Measurements from ENCODE around the gene EPB41L2.
A peak's percentile ranks its signal among the peaks of the same experiment; 100 is the strongest.

Gene EPB41L2

DNA sequence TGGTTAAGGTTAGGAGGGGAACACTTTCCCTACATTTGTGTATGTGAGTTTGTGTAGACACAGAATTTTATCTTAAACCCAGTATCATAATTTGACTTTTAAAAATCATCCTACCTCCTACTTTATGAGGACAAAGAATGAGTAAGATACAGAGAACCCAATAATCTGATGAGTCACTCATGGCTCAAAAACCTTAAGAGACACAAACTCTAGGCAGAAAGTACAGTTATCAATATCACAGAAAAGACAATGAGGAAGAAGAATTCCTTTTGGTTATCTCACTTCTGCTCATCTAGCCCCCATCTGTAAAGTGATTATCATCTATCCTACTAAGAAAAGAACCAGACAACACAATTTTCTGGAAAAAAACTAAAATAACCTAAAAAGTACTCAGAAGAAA is 87.7 kb downstream of the EPB41L2 start:
- no peak for DNase-seq (ENCODE audit: low spot score)

DNA sequence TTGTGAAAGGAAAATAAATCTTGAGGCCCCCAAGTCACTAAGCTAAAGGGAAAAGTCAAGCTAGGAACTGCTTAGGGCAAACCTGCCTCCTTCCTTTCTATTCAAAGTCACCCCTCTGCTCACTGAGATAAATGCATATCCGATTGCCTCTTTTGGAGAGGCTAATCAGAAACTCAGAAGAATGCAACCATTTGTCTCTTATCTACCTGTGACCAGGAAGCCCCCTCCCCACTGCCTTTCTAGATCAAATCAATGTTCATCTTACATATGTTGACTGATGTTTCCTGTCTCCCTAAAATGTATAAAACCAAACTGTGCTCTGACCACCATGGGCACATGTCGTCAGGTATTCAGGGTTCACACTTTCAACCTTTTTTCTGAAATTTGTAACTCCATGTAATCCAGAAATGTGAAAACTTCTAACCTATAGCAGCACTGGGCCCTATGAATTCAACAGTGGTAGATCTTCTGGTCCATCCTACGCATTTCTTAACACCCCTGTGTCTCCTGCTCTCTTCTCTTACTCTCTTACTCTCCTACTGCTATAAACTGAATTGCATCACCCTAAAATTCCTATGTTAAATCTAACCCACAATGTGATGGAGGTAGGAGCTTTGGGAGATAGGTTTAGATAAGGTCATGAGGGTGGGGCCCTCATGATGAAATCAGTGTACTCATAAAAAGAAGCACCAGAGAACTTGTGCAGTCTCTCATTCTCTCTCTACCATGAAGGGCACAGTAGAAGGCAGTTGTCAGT is 89.3 kb downstream of the EPB41L2 start:
- no peak for DNase-seq (ENCODE audit: low spot score)

DNA sequence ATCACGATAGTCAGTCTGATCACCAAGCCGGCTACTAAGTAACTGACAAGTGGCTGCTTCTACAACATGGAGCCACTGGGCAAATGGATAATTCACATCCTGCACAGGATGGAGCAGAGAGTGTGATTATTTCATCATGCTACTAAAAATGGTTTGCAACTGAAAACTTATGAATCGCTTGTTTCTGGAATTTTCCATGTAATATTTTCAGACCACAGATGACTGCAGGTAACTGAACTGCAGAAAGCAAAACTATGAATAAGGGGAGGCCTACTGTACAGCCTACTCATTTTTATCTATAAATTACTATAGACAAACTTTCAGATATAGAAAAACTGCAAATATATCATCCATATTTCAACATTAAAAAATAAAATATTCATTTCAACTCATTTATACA is 91.5 kb downstream of the EPB41L2 start:
- DNase-seq (ENCODE audit: low spot score), result no peak

DNA sequence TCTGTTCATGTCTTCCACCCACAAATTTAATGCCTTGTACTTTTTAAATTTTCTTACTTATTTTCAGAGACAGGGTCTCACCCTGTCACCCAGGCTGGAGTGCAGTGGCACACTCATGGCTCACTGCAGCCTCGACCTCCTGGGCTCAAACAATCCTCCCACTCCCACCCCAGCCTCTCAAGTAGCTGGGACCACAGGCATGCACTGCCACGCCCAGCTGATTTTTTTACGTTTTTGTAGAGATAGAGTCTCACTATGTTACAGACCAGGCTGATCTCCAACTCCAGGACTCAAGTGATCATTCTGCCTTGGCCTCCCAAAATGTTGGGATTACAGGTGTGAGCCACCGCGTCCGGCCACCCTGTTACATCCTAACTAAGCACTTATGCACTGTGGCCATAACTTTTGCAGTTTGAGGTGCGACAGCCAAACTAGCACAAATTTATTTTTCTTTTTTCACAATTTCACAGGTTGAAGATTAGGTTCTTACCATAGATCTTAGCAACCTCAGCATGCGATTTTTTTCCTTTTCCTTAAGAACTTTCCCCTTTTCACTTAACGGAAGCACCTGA is 92.1 kb downstream of the EPB41L2 start:
- no peak for DNase-seq (ENCODE audit: low spot score)

DNA sequence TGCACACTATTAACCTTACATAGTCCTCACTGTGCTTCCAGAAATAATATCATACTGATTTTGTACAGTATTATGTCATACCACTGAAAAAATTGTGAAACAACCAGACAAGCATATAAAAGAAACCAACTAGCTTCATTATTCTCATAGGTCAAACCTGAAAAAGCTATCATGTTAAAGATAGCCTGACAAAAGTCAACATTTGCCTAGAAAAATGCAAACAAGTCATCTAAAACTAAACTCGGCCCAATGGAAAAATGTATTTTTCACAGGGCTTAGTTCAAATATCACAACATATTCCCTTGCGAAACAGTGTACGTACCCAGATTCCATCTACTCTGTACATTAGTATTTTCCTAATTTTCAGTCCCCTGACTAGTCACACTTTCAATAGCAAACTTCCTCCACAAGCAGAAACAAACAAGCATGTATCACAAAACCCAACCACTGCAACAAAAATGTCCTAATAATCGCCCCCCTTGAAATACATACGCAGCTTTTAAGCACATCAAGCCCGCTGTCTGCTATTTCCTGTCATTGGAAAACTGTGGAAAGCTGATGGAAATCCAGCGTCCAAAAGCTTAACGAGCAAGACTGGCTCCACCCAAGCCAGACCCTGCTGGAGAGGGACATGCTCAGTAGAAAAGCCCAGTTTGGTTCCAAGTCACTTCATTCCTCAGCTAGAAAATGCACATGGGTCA is 93.1 kb downstream of the EPB41L2 start:
- DNase-seq (ENCODE audit: low spot score), result no peak

DNA sequence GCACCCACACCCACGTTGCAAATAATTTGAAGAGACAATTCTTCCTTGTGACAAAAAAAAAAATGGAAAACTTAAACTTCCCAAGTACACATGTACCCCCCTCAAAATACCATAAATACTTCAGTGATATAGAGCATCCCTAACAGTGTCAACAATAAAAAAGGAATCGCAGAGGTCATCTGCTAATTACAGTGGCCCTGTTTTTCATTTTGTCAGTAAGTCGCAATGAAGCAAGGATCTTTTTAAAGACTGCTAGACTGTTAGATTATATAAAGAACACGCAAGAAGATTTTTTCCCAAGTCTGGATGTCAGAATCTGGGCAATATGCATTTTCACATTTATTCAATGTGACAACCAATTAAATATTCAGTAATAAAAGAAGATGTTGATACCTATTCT is 93.9 kb downstream of the EPB41L2 start:
- DNase-seq (ENCODE audit: low spot score), result no peak

DNA sequence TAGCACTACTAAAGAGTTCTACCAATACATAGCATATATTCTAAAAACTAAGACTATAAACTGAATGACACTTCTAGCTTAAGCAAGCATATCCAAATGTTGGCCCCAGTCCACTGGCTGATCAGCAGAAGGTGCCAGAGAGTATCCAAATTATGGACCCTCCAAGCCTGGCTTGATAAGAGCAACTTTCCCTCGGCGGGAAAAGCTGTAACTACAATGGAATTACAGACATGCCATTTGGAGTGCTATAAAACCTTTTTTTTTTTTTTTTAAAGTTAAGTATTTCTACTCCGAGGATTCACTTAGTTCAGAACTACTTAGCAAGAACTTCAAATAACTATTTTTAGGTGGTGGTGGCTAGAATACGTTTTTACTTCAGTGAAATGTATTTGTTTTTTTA is 94.6 kb downstream of the EPB41L2 start:
- DNase-seq (ENCODE audit: low spot score), result no peak

DNA sequence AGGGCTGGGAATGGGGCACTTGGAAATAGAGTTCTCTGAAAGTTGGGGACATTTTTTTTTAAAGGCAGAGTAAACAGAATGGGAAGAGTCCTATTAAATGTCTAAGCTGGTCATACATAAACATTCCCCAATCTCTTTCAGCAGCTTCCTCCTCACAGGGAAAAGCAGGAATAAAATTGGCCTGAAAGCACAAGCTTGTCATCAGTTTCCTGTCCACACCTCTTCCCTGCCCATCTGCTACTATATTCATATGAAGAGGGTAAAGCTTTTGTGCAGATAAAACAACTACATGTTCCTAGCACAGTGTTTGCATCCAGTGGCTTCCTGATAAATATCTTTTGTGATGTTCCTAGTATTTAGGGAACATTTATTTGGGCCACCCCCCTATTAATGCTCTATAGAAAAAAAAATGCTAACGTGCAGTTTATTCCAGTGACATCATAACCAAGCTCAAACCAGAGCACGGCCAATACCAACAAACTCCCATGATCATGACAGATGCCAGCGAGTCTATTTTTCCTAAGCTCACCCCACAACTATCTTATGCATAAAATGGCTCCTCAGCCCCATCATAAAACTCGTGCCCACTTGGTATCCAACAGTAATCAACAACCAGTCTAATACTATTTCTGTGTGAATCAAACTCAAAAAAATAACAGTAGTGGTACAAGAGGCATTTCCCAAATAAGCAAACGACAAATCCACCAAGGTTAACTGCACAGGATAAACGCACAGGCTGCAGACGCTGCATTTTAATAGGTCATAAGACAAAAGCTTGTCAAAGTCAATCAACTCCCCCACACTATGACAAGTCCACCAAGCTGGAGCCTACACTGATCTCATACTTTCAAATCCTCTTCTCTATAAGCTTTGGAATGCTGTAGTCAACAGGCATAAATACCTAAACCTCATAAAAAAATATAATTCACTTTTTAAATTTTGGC is 95.3 kb downstream of the EPB41L2 start:
- no peak for DNase-seq (ENCODE audit: low spot score)

DNA sequence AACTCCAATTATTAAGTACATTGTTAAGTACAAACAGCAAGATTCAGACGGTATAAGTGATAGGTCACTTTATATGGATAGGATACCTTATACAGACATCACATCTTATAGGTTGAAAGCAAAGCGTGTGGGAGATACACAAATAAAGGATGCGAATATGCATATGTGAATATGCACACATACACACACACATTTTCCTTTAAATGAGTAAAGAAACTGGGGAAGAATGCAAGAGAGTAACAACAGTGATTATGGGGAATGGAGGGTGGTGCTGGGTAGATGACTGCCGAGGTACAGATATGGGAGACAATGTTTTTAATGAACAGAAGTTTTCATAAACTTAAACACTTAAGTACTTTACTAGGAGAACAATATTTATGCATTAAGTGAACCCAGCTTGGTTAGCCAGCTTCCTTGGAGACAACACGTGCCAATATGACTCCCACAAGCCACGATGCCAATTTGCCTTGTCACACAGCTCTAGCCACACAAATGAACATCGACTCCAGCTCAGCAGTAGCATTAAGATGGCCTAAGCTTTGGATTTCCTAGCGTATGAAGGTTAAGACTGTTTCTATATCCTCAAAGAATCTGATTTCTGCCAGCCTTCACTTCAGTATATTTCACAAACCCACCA is 96.6 kb downstream of the EPB41L2 start:
- no peak for DNase-seq (ENCODE audit: low spot score)

DNA sequence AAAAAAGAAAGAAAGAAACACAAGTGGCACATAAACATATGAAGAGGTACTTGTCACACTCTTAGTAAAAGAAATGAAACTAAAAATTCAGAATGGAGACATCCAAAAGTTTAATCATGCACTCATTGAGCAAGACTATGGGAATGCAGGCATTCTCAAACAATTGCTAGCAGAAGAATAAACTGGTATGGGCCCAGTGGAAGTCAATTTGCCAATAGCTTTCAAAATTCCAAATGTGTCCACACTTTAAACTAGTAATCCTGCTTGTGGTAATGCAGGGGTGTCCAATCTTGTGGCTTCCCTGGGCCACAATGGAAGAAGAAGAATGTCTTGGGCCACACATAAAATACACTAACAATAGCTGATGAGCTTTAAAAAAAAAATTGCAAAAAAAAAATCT is 97.4 kb downstream of the EPB41L2 start:
- DNase-seq (ENCODE audit: low spot score), result no peak

DNA sequence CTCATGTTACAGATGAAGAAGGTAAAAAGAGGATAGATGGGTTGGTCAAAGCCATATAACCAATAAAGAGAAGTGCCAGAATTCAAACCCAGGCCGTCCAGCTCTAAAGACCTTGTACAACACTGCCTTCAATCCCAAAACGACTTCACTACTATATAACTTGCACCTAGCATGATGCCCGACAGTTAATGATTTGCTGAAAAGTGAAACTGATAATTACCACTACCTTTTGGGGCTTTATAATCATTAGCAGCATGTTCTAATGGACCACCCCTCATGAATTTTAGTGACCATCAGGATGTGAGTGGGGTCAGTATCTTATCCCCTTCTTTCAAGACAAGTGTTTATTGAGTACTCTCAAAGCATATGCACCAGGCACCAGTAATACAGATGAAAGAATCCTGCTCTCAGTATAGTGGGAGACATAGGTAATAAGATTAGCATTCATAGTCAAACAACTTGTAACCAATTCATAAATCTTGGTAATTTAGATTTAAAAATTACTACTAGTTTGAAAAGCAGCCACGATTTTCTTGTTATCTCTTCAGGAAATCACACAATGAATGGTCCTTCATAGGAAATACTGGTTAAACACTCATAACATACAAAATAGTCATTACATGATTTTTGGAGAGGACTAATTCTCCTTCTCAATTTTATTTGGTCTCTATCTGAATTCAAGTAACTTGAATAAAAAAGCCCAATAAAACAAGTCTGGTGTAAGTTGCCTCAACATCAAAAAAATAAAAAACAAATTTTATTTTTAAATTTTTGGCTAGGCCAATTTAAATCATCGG is 98.0 kb downstream of the EPB41L2 start:
- DNase-seq (ENCODE audit: low spot score), result no peak

DNA sequence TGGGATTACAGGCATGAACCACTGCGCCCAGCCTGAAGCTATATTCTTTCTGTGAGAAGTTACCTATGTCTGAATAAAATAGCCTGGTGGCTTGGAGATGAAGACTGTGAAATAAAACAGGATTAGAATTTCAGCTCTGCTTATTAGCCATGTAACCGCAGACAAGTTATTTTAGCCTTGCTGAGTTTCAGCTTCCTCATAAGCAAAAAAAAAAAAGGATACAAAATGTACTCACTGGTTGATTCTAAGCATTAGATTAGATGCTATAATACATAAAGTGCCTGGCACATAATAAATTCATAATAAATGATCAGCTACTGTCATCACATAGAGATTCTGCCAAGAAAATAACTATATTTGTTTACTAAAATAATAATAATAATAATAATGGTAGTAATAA is 98.8 kb downstream of the EPB41L2 start:
- peak; percentile 10 for DNase-seq (ENCODE audit: low spot score)

DNA sequence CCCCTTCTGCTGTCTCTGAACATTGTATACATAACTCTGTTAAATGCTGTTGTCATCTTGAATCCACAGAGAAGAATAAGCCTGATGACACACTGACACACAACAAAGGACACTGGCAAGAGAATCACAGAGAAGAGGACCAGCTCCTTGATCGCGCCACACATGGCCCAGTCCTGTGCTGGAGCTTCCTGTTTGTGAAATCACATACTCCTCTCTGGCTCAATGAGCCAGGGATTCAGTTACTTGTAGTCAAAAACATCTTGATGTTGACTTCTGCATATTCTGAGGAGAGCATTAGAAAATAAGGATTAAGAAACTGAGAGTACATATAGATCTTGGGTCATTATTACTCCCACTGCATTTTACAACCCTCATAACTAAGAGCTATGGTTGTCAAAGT is 100.1 kb downstream of the EPB41L2 start:
- DNase-seq (ENCODE audit: low spot score), result no peak

DNA sequence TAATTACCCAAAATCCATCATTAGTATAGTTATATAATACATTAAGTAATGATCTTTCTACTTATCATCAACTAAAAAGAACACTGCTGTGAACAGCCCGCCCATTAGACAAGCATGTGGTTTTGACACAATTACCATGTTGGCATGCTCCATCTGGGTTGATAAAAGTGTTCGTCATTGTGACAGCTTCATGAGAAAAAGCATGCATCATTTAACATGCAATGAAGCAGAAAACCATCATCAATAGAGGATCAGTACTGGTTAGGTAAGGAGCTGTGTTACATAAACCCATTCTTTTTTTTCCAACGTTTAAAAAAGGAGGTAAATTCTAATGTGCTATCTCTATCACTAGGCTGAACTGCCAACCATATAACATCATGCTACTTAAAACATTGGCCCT is 101.9 kb downstream of the EPB41L2 start:
- DNase-seq (ENCODE audit: low spot score), result no peak

DNA sequence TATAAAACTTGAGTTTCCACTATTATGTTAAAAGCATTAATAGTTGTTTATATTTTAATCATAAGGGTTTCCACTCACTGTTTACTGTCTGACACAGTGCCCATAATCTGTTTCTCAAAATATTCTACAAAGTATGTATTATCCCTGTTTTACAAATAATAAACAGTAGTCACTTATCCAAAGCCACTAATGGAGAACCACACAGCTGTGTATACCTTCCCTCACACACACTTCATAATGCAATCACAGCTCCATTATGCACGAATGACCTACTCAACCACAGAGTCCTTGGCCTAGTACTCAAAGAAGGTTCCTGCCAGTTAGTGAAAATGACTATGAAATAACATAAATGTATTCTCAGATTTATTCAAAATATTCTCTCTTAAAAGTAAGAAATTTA is 103.1 kb downstream of the EPB41L2 start:
- DNase-seq (ENCODE audit: low spot score), result no peak

DNA sequence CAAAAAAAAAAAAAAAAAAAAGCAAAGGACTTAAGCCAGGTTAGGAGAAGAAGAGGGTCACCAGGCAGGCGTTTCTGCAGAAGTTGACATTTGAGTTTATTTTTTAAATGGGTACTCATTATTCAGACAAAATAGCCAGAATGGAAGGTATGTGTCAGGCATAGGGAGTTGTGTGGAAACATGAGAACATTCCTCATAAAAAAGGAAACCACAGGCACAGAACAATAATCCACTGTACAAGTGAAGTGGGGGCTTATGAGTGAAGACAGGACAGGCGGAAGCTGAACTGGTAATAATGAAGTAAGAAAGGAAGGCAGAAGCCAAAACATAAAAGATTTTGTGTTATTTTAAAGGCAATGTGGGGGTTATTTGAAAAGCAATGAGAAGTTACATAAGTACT is 104.6 kb downstream of the EPB41L2 start:
- no peak for DNase-seq (ENCODE audit: low spot score)

DNA sequence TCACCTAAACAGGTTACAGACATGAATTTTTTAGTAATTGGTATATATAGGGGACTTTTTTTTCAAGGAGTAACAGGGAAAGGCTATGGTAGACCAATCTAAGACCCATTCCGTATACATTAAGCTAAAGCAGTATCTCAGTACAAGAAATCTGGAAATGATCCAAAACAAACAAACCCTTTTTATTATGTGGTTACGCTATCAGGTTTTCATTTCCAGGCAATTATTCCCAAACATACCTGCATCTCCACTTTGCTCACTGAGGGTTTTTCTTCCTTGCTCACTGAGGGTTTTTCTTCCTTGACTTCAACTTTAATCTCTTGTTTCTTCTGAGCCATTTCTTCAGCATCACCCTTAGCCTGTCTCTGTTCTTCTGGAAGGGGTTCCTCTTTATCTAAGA is 107.3 kb downstream of the EPB41L2 start:
- DNase-seq (ENCODE audit: low spot score), result no peak

DNA sequence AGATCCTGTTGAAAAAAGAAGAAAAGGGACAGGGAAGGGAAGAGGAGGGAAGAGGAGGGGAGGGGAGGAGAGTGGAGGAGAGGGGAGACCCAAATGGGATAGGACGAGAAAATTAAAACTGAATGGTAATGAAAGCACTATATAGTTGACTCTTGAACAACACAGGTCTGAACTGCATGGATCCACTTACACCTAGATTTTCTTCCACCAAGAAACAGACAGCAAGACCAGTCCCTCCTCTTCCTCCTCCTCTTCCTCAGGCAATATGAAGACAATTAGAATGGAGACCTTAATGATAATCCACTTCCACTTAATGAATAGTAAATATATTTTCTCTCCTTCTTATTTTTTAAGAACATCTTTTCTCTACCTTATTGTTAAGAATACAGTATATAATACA is 113.5 kb downstream of the EPB41L2 start:
- no peak for DNase-seq (ENCODE audit: low spot score)

DNA sequence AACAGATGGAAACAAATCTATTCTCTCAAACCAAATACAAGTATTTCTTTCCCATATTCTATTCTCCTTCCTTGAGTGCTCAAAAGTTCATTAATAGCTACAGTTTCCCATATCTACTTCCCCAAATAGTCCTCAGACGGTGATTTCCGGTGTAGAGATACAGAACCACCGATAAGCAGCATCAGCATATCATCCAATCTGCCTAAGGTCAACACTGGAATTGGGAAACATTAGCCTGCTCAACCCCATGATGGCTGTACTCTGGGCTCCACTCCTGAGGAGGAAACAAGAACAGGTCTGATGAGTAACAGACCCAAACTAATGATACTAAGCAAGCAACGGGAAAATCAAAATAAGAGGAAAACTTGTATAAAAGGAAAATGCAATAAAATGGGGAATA is 115.6 kb downstream of the EPB41L2 start:
- DNase-seq (ENCODE audit: low spot score), result no peak

DNA sequence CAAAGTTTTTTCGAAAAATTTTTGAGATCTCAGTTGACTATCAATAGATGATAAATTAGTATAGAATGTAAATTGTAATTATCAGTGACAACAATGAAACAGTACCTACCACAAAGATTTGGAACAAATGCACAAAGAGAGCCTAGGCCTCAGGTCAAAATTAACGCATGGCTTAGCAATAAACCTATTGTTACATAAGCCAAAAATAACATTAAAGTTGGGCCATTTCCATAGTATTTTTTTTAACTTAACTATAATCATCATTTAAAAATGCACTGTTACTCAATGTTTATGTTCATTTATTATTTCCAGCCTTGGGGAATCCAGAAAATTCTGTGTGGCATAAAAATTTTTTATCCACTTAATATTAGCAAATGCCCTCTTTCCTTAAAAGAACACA is 117.0 kb downstream of the EPB41L2 start:
- no peak for DNase-seq (ENCODE audit: low spot score)

DNA sequence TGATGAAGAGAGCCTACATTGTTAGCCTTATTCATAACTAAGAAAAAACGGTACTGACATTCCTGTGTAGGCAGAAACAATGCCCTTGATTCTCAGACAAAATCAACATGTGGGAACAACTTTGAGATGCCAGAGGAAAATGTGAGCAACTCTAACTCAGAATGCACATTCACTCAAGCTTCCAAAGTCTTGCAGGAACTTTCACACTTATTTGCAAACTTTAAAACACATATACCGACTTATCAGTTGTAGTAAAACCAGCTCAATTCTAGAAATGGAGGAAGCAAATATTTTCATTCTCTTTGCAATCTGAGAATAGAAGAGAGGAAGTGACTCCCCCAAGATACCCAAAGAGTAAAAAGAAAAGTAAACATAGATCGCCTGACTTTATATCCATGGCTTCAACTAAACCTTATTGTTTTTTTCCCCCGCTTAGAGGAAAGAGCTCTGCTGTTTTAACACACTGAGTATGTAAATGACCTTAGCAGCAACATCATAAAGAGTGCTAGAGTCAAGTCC is 117.6 kb downstream of the EPB41L2 start:
- DNase-seq (ENCODE audit: low spot score), result no peak
